Erythroblast (primary cell): ENCODE results near the gene PIK3R3.

Experiments used
- GATA1 ChIP-seq: IDR thresholded peaks from 2 replicates; pipeline ENCODE4 v1.6.1; 2011; ENCODE audit warnings: low read depth, mild to moderate bottlenecking, control low read depth, low read length, moderate library complexity
- POLR2A ChIP-seq: IDR thresholded peaks from 2 replicates; pipeline ENCODE4 v1.6.1; 2011; ENCODE audit warnings: mild to moderate bottlenecking, low read length

GRCh38 chr1:46130606-46131005 is 1.8 kb downstream of the PIK3R3 start:
- TF ChIP-seq POLR2A (no peak), GATA1 (no peak)
